Uterus (tissue), 2 donors: ENCODE measurements around the gene MRGPRX2.

ENCODE experiments used
- POLR2A ChIP-seq, 2 donors: fragments of 450-650 bp; IDR thresholded peaks; one replicate each; pipeline ENCODE4 v1.6.1; 2016; ENCODE audit warnings: antibody characterized with exemption in 2 of 2, mild to moderate bottlenecking in 1 of 2, moderate library complexity in 1 of 2
- TF ChIP-seq, protein P1 (sequence below), 4 experiments: fragments of 200-600 bp in 2 of 4; fragments of 450-650 bp in 2 of 4; sonication (generic) in 2 of 4; IDR thresholded peaks; one replicate each; pipeline ENCODE4 v1.5.1; 2016 to 2019; ENCODE audit warnings: antibody characterized with exemption in 4 of 4, mild to moderate bottlenecking in 2 of 4, moderate library complexity in 1 of 4

DNA sequence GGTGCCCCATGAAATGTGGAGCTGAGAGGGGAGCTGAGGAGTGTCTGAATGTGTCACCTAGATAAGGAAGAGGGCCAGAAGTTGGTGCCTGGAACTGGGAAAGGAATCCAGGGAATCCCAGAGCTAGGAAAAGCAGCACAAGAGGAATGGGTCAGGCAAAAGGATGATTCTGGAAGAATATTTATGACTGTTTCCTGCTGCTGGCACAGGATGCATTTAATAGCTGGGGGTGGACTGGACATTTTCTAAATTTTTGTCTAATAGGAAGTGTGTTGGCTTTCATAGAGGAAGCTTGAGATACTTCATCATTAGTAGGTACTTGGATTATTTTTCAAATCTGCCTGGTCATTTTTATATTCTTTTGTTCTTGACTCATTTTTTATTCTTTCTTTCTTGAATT, 17.4 kb upstream of the MRGPRX2 start:
- TF ChIP-seq, protein P1, sequence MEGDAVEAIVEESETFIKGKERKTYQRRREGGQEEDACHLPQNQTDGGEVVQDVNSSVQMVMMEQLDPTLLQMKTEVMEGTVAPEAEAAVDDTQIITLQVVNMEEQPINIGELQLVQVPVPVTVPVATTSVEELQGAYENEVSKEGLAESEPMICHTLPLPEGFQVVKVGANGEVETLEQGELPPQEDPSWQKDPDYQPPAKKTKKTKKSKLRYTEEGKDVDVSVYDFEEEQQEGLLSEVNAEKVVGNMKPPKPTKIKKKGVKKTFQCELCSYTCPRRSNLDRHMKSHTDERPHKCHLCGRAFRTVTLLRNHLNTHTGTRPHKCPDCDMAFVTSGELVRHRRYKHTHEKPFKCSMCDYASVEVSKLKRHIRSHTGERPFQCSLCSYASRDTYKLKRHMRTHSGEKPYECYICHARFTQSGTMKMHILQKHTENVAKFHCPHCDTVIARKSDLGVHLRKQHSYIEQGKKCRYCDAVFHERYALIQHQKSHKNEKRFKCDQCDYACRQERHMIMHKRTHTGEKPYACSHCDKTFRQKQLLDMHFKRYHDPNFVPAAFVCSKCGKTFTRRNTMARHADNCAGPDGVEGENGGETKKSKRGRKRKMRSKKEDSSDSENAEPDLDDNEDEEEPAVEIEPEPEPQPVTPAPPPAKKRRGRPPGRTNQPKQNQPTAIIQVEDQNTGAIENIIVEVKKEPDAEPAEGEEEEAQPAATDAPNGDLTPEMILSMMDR (IDR thresholded peaks at IDR 0.05), result no peak
- TF ChIP-seq POLR2A (IDR thresholded peaks at IDR 0.05), result no peak
